ENCODE data around the gene S100A6.

The S100A6 gene

GRCh38 chr1:153493343-153493960 lies 42.3 kb downstream of the S100A6 start:
- no peak for DNase-seq

- DNase-seq: no peak
Measured at GRCh38 chr1:153490272-153491051, 45.3 kb downstream of the S100A6 start.

GRCh38 chr1:153488731-153489130 lies 47.1 kb downstream of the S100A6 start:
- no peak for DNase-seq

GRCh38 chr1:153487707-153488106 lies 48.1 kb downstream of the S100A6 start:
- DNase-seq: no peak

GRCh38 chr1:153485863-153486262 lies 49.9 kb downstream of the S100A6 start:
- no peak for DNase-seq

Data from stimulated activated CD4-positive, alpha-beta T cell treated with anti-CD3 and anti-CD28 coated beads, Interleukin-4, amount 100 ng/mL, for 24 hours (primary cell).